GM19025 (cell line): ENCODE results near the gene B4GALT4.
"Not testable (repeated sequence)": the region's sequence is repeated elsewhere in the genome, so short reads cannot be mapped to it uniquely, and the experiment has no call there.

Experiments used
- ATAC-seq: cut with Tn5 transposase; IDR thresholded peaks from one replicate; pipeline ENCODE4 v1.9.1; 2021; ENCODE audit warnings: mild to moderate bottlenecking, low read depth, moderate library complexity; ENCODE audit not compliant: unreplicated experiment

Gene B4GALT4

DNA sequence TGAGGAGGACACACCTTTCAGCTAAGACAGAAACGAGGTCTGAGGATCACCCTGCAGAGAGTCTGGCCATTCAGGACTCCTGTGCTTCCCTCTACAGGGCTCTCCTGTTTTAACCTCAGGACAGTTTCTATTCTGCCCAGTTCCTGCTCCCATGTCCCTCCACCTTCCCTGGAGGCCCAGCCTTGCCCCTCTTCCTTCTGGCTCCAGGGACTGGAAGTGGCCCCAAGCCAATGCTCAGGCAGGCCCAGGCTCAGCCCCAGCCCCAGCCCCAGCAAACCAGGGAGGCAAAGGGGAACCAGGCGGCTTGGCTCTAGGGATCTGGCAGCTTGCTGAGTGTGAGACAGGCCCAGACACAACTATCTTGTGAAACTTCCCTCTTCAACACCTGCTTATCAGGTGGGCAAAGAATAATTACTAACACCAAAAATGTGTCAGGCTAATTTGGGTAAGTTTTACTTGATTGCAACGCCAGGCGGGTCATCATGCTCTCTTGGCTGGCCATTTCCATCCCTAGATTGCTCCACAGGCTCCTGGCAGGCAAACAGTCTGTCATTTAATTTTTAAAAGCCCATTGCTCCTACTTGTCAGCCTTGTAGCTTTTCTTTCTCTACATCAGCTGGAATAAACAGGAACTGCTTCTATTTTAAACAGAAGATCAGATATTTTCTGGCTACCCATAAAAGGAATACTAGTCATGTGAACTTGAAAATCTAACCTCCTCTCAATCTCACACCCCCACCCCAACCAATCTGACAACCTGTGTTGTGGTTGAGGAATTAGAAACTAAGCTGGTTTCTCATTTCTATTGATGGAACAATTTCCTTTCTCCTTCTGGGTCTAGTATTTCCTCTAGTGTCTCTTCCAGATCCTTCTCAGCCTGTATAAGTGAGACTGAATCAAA is 33.8 kb downstream of the B4GALT4 start:
- no peak for ATAC-seq

DNA sequence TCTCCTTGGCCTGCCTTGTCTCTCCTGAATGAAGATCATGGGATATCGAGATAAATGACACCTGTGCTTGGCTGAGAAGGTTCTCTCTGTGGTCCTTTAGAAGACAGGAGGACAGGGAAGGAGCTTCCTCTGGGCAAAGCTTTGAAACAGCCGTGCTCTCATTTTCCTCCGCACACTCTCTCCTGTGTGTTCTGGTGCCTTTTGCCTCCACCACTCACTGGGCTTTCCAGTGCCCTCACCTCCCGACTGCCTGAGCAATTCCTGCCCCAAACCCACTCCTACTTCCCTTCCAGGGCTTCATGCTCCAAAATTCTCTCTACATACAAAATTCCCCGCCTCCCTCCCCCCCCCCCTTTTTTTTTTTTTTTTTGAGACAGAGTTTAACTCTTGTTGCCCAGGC is 35.0 kb downstream of the B4GALT4 start:
- ATAC-seq: no peak

DNA sequence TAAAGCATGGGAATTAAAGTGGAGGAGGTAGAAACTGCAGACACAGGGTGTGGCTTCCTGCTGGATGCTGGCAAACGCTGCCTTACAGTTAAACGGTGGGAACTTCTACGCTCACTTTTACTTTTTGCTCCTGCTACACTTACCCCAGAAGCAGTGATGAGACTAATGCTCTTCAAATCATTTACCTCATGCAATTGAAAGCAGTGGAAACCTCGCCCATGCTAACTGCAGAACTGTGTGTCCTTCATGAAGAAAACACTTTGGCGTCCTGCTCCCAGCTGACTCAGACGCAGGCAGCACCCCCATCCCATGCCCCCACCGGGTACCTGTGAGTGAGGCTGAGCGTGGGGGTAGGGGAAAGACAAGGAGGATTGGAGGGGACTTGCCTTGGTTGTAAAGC is 35.5 kb downstream of the B4GALT4 start:
- no peak for ATAC-seq

DNA sequence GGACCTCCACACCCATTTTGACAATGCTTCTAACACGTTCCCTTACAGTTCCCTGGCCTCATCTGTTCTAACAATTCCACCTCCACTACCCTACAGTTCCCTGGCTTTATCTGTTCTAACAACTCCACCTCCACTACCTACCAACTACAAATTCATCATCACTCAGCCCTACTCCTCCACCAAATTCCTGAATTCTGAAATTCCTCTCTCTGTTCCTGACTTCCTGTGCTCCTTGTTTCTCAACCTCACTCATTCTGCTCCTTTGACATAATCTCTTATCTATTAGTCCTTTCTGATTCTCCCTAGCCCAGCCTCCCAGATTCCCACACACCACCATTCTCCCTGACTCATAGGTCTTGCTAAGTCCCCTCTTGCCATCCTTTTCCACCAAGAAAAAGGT is 44.8 kb downstream of the B4GALT4 start:
- ATAC-seq: no peak

DNA sequence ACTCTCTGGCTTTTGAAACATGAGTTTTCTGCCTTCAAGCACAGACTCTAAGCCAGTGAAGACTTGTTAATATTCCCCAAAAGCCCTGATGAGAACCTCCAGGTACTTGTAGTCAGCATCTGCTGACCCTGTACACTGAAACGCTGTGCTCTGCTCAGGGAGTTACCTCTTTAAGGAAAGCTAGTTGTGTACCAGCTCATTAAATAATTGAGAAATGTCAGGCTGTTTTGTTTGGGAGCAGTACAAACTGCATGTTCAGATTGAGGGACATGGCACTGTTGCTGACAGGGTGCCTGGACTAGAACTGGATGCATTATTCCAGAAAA is 45.6 kb downstream of the B4GALT4 start:
- ATAC-seq: no peak

DNA sequence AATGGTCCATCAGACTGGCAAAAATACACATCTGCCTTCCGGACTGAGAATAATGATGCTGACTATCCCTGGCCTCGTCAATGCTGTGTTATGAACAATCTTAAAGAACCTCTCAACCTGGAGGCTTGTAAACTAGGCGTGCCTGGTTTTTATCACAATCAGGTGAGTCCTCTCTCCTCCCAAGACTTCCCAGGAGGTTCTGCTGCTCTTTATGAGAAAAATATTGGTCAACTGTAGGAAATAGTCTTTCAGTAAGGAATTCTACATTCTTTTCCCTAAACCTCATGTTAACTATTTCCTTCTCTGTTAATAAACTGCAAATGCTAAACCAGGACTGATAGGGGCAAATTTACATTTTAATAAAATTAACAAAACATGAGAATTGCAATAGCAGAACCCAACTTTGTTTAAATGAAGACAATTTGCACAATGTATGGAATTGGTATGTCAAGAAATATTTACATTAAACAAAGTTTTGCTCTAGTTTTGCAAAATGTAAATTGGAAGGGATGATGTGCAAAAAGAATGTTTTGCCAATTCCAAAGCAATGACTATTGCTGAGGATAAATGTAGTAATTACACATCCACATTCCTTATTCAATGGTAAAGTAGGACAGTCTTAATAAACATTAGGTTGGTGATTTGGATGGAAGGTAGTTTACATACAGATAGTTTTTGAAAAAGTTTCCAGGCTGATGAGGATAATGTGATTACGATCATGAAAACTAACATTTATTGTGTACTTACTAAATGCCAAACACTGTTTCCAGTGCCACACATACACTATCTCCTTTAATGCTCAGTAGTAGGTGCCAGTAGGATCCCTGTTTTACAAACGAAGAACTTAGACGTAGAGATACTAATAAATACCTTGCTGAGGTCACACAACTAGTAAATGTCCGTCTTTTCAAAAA is 46.2 kb downstream of the B4GALT4 start:
- no peak for ATAC-seq

DNA sequence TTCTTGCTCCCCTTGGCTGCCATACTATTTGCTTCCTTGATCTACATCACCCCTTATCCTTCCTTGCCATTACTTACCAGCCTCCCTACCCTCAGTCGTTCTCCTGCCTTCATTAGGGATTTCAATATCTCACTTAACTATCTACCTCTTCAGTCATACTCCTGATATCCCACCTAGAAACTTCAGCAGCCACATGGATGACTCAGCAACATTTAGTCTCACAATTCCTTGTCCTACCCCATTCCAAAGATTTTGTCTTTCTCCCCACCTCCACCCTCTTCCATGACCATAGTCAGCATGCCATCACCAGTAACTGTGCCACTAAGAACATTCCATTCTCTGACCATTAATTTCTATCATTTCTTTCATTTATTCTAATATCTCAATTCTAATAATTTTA is 48.9 kb downstream of the B4GALT4 start:
- no peak for ATAC-seq

DNA sequence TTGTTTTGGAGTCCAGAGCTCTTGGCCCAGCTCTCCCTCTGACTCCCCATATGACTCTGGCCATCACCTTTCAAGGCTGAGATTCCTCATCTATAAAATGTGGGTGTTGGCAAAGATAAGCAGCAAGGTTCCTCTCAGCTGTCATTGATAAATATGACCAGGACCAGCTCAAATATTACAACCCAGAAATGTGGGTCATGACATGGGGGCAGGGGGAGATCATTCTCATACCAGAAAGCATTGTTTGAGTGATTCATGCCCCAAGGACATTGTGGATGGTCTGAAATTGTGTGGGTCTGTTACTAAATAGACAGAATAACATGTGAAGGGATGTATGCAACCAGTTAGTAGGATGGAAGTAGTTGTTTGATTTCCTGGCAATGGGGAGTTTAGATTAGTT is 53.4 kb downstream of the B4GALT4 start:
- ATAC-seq: no peak

DNA sequence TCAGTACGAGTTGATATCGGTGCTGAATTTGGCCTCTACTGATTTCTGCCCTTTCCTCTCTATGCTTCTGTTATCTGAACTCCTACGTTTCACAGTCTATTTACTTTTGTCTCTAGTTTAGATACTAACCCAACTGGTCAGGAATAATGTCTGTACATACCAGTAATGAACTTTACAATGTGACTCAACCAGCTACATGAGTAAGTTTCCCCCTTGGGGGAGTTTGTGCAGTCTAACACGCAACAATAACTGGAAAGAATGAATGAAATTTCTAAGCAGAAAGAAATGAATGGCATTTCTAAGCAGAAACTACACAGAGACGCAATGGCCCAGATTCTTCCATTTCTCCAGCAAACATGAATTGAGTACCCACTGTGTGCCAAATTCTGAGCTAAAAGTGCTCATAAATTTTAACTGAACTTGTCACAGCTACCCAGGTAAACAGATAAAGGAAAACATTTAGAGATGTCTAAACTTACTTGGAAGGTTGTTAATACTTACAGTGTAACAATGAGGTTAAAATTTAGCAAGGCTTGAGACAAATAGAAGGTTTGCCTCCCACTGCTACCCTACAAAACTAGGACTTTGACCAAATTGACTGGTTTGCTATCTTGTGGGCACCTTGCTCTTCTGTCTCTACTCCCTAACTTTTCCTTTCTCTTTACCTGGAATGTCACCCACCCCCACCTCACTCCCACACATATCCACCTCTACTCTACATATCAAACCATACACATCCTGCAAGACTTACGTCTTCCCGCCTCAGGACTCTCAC is 55.7 kb downstream of the B4GALT4 start:
- no peak for ATAC-seq

DNA sequence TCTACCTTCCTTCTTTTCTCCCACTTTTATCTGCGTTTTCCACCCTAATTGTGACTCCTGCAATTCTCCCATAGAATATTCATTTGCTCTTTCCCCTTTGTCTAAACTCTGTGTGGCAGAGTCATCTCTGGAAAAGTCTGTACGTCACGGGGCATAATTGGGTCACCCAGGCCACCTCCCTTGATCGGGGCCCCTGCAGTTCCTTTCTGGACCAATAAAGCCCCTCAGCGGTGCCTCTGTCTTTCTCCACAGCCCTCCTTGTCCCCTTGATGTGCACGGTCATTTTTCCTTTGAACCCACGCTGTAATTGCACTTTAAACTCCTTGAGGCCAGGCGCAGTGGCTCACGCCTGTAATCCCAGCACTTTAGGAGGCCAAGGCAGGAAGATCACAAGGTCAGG is 56.6 kb downstream of the B4GALT4 start:
- no peak for ATAC-seq

DNA sequence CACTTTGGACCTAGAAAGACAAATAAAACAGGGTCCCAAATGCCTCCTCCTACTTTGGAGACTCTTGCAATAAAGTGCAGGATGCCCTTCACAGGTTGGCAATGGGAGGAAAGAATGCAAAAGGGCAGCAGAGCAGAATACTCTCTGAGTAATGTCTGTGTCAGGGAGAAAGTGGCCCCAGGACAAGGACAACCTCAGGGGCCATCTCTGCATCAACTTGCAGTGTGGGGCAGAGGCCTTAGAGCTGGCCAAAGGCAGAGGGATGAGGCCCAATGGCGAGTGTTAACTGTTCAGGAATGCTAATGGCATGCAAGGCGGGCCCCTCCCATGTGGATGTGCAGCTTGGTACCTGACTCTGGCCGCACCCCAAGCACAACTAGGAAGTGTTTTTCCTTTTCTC is 58.9 kb downstream of the B4GALT4 start:
- no peak for ATAC-seq

DNA sequence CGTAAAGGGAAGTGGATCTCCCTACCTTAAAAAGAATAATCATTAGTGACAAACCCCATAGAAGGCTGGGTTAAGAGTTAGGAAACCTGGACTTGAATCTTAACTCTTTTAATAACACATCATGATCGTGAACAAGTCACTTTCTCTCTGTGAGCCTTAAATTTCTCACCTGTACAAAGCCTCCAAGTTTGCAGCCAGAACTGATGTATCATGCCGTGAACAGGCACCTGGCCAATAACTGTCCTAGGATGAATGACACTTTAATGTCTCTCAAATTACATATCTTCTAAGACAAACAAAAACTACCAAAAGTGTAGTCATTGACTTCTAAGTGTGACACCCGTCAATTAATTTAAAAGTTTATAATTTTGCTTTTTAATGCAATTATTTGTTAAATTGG is 63.4 kb downstream of the B4GALT4 start:
- no peak for ATAC-seq

DNA sequence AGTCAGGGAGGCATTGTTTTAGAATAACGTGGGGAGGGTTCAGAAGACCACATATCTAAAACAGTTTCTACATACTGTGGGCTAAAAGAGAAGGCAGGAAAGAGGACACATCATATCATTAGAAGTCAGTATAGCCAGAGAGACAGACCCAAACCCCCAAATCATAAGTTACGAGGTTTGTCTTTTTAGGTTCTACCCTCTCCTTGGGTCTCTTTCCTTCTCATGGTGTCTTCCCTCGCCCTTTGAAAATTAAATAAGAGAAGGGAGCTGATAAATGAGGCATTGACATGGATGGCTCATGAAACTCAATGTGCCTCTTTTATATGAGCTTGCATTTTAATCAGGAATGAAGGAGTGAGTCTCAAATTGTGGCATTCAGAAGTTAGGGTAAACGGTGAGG is 63.9 kb downstream of the B4GALT4 start:
- ATAC-seq: no peak

DNA sequence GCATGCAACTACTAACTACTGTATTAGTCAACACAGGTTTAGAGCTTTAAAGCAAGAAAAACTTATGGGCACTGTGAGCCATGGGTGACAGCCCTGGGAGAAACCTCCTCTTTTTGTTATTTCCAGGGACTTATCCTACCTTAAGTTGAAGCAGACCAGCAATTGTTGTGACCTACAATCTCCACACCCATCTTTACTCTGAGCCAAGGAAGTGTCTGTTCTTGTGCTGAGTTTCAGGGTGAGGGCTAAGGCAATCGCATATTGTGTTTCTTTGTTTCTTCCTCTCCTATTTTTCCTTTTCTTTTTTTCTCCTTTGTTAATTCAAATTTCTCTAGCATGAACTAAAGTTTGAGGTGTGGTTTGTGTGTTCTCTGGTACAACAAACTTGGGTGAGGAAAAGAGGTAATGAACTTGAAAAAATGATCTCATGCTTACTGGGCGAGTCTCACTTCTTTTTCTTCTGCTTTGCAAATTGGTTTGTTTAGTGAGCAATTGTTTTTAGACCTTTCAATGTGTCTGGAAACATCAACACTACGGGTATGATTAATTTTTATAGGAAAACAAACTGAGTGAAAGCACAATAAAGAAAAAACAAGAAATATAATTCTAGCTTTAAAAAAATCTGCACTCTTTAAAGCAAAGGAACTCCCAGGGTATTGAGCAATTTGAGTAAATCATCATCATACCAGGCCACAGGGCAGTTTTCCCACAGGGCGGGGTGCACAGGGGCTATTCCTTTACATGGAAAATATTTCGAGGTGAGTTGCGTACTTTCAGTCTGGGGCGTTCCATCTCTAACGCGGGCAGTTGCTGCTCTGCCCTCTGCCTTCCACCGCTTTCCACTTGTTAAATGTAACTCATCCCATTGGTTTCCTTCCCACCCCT is 64.6 kb downstream of the B4GALT4 start:
- no peak for ATAC-seq

DNA sequence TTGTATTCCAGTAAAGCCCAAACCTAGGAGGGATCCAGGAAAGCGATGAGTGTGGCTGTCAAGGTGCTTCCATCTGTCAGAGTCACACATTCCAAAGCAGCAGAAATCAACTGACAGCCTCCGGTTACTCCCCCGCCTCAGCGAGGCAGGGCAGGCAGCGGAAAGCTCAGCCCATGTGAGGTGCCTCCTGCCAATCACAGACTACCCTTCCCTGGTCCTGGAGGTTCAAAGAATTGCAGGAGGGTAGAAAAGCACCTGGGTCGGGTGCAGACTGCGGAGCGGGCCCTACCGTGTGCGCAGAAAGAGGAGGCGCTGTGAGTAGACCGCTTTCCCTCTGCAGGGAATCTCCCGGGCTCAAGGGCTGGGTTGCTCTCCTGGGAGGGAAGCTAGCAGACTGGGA is 67.4 kb downstream of the B4GALT4 start, which contains the start of gene UPK1B:
Gene UPK1B (plus strand): TSS at position 274 of the 400 bp plus-strand sequence. CDS start 13,144 bp downstream, outside the sequence.
- ATAC-seq: no peak

DNA sequence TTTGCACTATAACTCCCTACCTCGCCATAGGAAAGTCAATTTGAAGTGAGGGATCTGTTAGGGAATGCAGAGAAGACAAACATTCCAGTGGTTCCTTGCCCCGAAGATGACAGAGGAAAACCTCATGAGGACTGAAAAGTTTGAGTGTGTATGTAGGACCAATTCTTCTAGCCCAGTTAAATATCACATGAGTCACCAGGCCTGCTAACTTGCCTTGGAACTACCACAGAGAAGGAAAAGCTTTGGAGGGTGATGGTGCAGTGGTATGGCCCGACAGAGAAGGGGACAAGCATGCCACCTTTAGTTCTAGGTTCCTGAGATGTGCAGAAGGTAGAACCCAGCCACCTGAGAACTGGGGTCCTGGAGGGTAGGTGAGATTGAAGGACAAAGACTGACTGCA is 69.9 kb downstream of the B4GALT4 start:
- ATAC-seq: no peak

DNA sequence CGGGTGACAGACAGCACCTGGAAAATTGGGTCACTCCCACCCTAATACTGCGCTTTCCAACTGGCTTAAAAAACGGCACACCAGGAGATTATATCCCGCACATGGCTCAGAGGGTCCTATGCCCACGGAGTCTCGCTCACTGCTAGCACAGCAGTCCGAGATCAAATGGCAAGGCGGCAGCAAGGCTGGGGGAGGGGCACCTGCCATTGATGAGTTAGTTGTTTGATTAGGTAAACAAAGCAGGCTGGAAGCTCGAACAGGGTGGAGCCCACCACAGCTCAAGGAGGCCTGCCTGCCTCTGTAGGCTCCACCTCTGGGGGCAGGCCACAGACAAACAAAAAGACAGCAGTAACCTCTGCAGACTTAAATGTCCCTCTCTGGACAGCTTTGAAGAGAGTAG is 75.9 kb downstream of the B4GALT4 start:
- ATAC-seq: not testable (repeated sequence)
